Fibroblast of lung (primary cell): ENCODE measurements around the gene AZI2.

Experiments
- CTCF ChIP-seq, 2 donors: IDR thresholded peaks in 1 of 2; conservative IDR thresholded peaks in 1 of 2; 1 replicate in 1 of 2; 2 replicates in 1 of 2; pipeline ENCODE4 v1.5.1; 2011 to 2012; ENCODE audit warnings: low read length in 2 of 2, control low read depth in 1 of 2, inconsistent platforms in 1 of 2, low read depth in 1 of 2, mild to moderate bottlenecking in 1 of 2
- EZH2 ChIP-seq: IDR thresholded peaks from 2 replicates; pipeline ENCODE4 v1.5.1; 2012; ENCODE audit warnings: low read length, control low read depth, mild to moderate bottlenecking; ENCODE audit errors: missing control alignments

GRCh38 chr3:28290863-28291300 is 57.7 kb downstream of the AZI2 start:
- TF ChIP-seq CTCF (conservative IDR thresholded peaks at IDR 0.05 in 1 of 2, IDR thresholded peaks at IDR 0.05 in 1 of 2; ENCODE audit: low read depth in 1 of 2, low read length in 2 of 2) (no peak), EZH2 (no peak)
